D721Med (cell line): ENCODE measurements around the gene NTMT1.

Experiments used
- DNase-seq: peaks from one replicate; pipeline ENCODE4 v3.0.0; 2011; ENCODE audit warnings: low spot score; ENCODE audit not compliant: insufficient read length
- FAIRE-seq: peaks from 2 replicates; lab custom pipeline; 2011; peaks lifted over from hg19 to GRCh38; lab: Jason Lieb, UNC
- TF ChIP-seq, protein P1 (sequence below): IDR thresholded peaks from 2 replicates; pipeline ENCODE4 v1.5.1; 2012; ENCODE audit warnings: mild to moderate bottlenecking, control low read depth; ENCODE audit not compliant: insufficient read depth; ENCODE audit errors: missing control alignments

The NTMT1 gene

DNA sequence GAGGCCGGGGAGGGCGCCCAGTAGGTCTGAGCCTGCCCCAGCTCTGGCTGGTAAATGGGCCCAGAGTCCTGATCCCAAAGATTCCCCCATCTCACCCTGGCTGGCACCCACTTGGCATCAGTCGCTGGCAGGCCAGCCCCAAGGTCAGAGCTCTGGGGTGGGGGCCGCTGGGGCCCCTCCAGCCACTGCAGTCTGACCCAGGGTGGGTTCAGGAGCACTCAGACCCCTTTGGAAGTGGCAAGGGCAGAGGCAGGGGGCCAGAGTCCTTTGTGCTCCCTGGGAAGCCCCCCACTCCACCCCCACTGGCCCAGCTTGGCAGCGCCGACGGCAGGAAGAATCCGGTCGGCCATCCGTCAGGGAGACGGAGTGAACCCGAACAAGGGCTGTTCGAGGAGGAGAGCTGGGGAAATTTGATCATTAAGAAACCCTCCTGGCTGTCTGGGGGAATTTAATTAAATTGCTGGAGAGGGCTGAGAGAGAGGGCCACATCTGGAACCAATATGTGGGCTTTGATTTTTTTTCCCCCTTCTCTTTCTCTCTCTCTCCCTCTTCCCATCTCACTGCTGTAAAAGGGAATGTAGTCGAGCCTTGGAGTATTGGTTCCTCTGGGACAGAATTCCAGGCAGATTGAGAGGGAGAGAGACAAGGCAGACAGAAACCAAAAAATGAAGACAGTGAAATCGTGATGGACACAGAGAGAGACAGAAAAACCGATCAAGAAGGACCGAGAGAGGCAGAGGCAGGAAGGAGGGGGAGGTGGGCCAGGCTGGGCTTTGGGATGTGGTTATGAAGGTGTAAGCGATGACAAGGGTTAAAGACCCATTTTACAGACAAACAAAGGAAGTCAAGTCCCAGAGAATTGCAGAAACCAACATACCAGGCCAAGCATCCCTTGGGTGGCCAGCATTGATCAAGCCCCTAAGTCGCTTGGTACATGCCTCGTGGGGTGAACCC, 24.0 kb downstream of the NTMT1 start:
- no peak for DNase-seq
- no peak for FAIRE-seq
- TF ChIP-seq, protein P1, sequence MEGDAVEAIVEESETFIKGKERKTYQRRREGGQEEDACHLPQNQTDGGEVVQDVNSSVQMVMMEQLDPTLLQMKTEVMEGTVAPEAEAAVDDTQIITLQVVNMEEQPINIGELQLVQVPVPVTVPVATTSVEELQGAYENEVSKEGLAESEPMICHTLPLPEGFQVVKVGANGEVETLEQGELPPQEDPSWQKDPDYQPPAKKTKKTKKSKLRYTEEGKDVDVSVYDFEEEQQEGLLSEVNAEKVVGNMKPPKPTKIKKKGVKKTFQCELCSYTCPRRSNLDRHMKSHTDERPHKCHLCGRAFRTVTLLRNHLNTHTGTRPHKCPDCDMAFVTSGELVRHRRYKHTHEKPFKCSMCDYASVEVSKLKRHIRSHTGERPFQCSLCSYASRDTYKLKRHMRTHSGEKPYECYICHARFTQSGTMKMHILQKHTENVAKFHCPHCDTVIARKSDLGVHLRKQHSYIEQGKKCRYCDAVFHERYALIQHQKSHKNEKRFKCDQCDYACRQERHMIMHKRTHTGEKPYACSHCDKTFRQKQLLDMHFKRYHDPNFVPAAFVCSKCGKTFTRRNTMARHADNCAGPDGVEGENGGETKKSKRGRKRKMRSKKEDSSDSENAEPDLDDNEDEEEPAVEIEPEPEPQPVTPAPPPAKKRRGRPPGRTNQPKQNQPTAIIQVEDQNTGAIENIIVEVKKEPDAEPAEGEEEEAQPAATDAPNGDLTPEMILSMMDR, result no peak

DNA sequence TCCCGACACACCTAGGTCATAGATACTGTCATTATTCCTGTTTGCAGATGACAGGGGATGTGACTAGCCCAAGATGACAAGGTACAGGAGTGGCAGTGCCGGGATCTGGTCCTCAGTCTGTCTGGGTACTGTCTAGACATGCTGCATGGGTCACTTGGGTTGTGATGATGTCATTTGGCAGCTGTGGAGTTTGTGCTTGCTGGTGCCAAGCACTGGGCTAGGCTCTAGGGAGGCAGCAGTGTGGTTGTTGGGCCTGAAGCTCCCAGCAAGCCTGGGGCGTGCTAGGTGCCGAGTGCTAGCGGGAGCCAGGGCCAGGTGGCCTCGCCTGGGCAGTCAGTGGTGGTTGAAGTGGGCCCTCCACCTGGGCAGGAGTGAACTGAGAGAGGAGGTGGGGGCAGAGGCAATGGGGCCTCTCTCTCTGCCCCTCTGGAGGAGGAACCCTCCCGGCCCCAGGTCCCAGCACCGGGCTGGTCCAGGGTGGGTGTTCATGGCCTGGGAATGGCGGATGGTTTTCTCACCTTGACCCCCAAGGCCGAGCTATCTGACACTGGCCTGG, 24.8 kb downstream of the NTMT1 start:
- TF ChIP-seq, protein P1, result no peak
- FAIRE-seq, result no peak
- DNase-seq, result no peak

DNA sequence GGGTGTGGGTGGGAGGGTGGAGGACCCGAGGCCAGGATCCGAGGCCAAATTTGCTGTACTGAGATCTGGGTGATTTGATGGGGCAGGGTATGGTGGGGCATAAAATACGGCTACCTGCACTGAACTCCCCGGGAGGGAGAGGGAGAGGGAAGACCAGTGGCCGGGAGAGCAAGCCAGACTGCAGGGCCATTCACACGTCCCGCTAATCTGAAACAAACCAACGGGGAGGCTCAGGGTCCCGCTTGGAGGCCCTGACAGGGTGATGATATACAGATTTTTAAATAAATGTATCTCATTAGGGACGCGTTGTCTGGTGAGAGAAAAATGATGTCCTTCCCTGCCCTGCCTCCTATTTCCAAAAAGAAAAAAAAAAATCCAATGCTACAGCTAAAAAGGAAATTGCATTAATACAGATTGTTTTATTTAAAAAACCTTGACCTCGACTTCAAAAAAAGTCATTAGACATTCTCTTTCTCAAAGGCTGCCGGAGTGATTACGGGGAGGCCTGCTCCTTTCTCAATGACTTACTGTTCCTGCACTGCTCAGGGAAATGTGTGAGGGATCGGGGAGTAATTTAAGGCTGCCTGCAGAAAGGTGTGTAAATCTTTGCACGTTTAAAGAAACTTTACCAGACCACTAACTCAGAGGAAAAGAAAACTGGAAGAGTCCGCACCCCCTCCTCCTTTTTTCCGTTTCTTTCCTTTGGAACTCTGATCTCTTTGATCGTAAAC, 28.0 kb downstream of the NTMT1 start:
- DNase-seq (no peak), FAIRE-seq (no peak)
- TF ChIP-seq, protein P1, result no peak

DNA sequence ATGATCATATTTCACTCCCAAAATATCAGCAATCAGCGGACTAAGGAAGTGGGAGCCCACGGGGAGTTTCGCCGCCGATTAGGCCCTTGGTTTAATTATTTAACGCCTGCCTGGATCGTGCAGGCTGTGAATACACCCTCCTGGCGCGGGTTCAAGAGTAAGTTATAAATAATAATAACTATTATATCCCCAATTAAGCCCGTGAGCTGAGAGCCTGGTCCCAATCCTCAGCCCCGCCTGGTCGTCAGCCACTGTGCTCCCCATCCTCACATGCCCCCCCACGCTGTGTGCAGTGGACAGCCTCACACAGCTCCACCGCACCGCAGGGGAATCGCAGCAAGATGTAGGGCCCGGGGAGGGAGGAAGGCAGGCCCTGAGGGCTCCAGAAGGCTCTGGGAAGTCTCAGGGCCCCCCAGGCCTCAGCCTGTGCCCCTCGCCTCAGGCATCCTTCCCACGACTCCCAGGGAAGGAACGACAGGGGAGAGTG, 28.6 kb downstream of the NTMT1 start:
- TF ChIP-seq, protein P1, result no peak
- no peak for DNase-seq
- no peak for FAIRE-seq

DNA sequence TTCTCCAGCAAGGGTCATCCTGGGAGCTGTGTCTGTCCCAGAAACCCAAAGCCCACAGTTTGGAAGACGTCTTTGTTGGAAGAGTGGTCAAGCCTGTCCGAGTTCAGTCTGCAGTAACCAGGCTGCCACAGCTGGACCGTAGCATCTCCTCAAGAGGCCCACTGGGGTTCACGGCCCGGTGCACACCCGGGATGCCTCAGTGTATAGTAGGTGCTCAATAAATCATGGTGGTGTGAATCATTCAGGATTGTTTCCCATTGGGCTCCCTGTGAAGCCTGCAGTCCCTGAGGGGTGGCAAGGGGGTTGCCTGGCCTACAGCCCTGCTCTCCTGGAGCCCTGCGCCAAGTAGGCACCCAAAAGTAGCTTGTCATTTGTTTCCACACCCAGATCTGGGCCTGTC, 29.2 kb downstream of the NTMT1 start:
- no peak for FAIRE-seq
- DNase-seq, result no peak
- TF ChIP-seq, protein P1, result no peak

DNA sequence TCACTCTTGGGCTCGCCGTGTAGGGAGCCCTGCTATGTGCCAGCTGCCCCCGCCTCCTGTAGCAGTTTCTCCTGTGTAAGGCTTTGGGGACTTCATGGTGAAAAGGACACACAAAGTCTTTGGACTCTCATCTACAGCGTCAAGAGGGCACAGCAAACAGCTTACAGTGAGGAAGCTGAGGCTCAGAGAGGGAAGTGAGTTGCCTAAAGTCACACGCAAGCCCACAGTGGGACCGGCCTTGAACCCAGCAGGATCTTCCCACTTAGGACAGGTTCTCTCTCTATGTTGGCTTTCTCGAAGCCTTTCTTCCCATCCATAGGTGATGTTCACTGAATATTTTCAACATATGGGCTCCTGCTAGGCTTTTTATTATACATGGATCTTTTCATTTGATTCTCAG, 29.7 kb downstream of the NTMT1 start:
- FAIRE-seq (no peak), DNase-seq (no peak)
- TF ChIP-seq, protein P1, result no peak
